Osteoblast (primary cell): ENCODE data around the gene PIGR. TPM values are rescaled to one million over a fixed set of nuclear protein-coding genes. Genes with fewer than 3 reads are reported as not detected.
A peak's percentile ranks its signal among the peaks of the same experiment; 100 is the strongest.

Experiments used
- DNase-seq: peaks from one replicate; pipeline ENCODE4 v3.0.0; 2011; ENCODE audit warnings: low spot score, mixed read lengths; ENCODE audit not compliant: insufficient read length; ENCODE audit errors: missing footprints
- H2AFZ ChIP-seq: 2 replicates; pipeline ENCODE4 v1.6.0; 2011; ENCODE audit warnings: mild to moderate bottlenecking, low read length
- H3K27ac ChIP-seq: 2 replicates; pipeline ENCODE4 v1.5.1; 2011; ENCODE audit warnings: mild to moderate bottlenecking, low read depth, low read length, moderate library complexity
- H3K27me3 ChIP-seq: 2 replicates; pipeline ENCODE4 v1.6.0; 2012; ENCODE audit warnings: mild to moderate bottlenecking, control low read depth, inconsistent platforms, low read length, moderate library complexity; ENCODE audit not compliant: insufficient read depth
- H3K36me3 ChIP-seq: 2 replicates; pipeline ENCODE4 v1.5.1; 2011; ENCODE audit warnings: mild to moderate bottlenecking, low read length, control low read depth, moderate library complexity; ENCODE audit not compliant: insufficient read depth
- H3K4me1 ChIP-seq: 2 replicates; pipeline ENCODE4 v1.5.1; 2011; ENCODE audit warnings: mild to moderate bottlenecking, low read length, control low read depth, moderate library complexity; ENCODE audit not compliant: insufficient read depth
- H3K4me2 ChIP-seq: 2 replicates; pipeline ENCODE4 v1.6.0; 2011; ENCODE audit warnings: mild to moderate bottlenecking, low read length; ENCODE audit not compliant: insufficient read depth
- H3K4me3 ChIP-seq: fragments of 200-600 bp; sonication (generic); 3 replicates; pipeline ENCODE4 v1.5.1; 2012; ENCODE audit warnings: mild to moderate bottlenecking, low read length, inconsistent platforms; ENCODE audit not compliant: insufficient read depth
- H3K79me2 ChIP-seq: 2 replicates; pipeline ENCODE4 v1.6.0; 2012; ENCODE audit warnings: mild to moderate bottlenecking, low read length, control low read depth, inconsistent platforms; ENCODE audit not compliant: insufficient read depth
- H3K9me3 ChIP-seq: 2 replicates; pipeline ENCODE4 v1.5.1; 2011; ENCODE audit warnings: low read depth, low read length, control low read depth
- H4K20me1 ChIP-seq: 2 replicates; pipeline ENCODE4 v1.6.0; 2012; ENCODE audit warnings: mild to moderate bottlenecking, low read length, control low read depth; ENCODE audit not compliant: insufficient read depth
- CTCF ChIP-seq: IDR thresholded peaks from 2 replicates; pipeline ENCODE4 v1.5.1; 2011; ENCODE audit warnings: mild to moderate bottlenecking, low read depth, low read length, moderate library complexity; ENCODE audit errors: extremely low read depth
- total RNA-seq: library from RNA; depleted of rRNA; stranded (reverse); fragments of >200 nt; gene quantifications from 2 replicates; pipeline ENCODE4 v1.2.3, GENCODE V29; 2012

The PIGR gene
- total RNA-seq, 1 donor, result not detected

GRCh38 chr1:206905295-206906164 lies 40.7 kb downstream of the PIGR start:
- peak overlapping the region; percentile 67 for H3K27ac ChIP-seq
- H3K4me2 ChIP-seq, result no peak overlapping the region
- no peak overlapping the region for H3K4me3 ChIP-seq

GRCh38 chr1:206904423-206905142 lies 41.7 kb downstream of the PIGR start:
- no peaks in the 10 kb centered on the region for H3K9me3 ChIP-seq
- H3K27ac ChIP-seq, result peak overlapping the region; percentile 67
- H3K79me2 ChIP-seq, result no peaks in the 10 kb centered on the region
- H2AFZ ChIP-seq, result no peak overlapping the region
- H3K4me3 ChIP-seq, result no peak overlapping the region
- no peaks in the 10 kb centered on the region for H4K20me1 ChIP-seq
- no peak for DNase-seq
- peaks cover 15% of the 10 kb centered on the region for H3K4me1 ChIP-seq
- TF ChIP-seq CTCF, result no peak
- H3K27me3 ChIP-seq, result peaks cover 9% of the 10 kb centered on the region
- no peak overlapping the region for H3K4me2 ChIP-seq
- no peaks in the 10 kb centered on the region for H3K36me3 ChIP-seq

More at GRCh38 chr1:206905295-206906164, 40.7 kb downstream of the PIGR start:
- no peaks in the 10 kb centered on the region for H3K9me3 ChIP-seq
- TF ChIP-seq CTCF, result no peak
- DNase-seq, result peak; percentile 94
- H3K4me1 ChIP-seq, result peaks cover 15% of the 10 kb centered on the region
- no peaks in the 10 kb centered on the region for H3K79me2 ChIP-seq
- H3K27me3 ChIP-seq, result peaks cover 18% of the 10 kb centered on the region
- no peaks in the 10 kb centered on the region for H4K20me1 ChIP-seq
- peak overlapping the region; percentile 38 for H2AFZ ChIP-seq
- no peaks in the 10 kb centered on the region for H3K36me3 ChIP-seq

GRCh38 chr1:206903687-206904086 lies 42.6 kb downstream of the PIGR start:
- peaks cover 3% of the 10 kb centered on the region for H3K27me3 ChIP-seq
- no peaks in the 10 kb centered on the region for H3K9me3 ChIP-seq
- DNase-seq, result no peak
- no peak for TF ChIP-seq CTCF
- no peak overlapping the region for H2AFZ ChIP-seq
- no peak overlapping the region for H3K4me2 ChIP-seq
- H3K36me3 ChIP-seq, result no peaks in the 10 kb centered on the region
- no peaks in the 10 kb centered on the region for H3K79me2 ChIP-seq
- no peaks in the 10 kb centered on the region for H4K20me1 ChIP-seq
- H3K4me1 ChIP-seq, result peaks cover 22% of the 10 kb centered on the region
- H3K4me3 ChIP-seq, result no peak overlapping the region
- no peak overlapping the region for H3K27ac ChIP-seq

GRCh38 chr1:206902702-206903101 lies 43.6 kb downstream of the PIGR start:
- Histone ChIP-seq H4K20me1 (no peaks in the 10 kb centered on the region), H3K4me2 (no peak overlapping the region), H3K27ac (no peak overlapping the region), H3K36me3 (no peaks in the 10 kb centered on the region), H3K27me3 (no peaks in the 10 kb centered on the region), H3K79me2 (no peaks in the 10 kb centered on the region), H3K4me3 (no peak overlapping the region), H3K9me3 (no peaks in the 10 kb centered on the region), H3K4me1 (peaks cover 30% of the 10 kb centered on the region), H2AFZ (no peak overlapping the region)
- no peak for TF ChIP-seq CTCF
- DNase-seq, result no peak
